GM11168 (cell line): ENCODE data around the gene MEIOB.
"Not testable (repeated sequence)": the region's sequence is repeated elsewhere in the genome, so short reads cannot be mapped to it uniquely, and the experiment has no call there.

Experiments
- in situ Hi-C: fragments of 300-500 bp; cut with MboI; formaldehyde crosslinking; loops from one replicate; pipeline ENCODE4 v1.12.0; 2022; ENCODE audit warnings: low sequenced_read_pairs; ENCODE audit not compliant: unreplicated experiment

The MEIOB gene, protein sequence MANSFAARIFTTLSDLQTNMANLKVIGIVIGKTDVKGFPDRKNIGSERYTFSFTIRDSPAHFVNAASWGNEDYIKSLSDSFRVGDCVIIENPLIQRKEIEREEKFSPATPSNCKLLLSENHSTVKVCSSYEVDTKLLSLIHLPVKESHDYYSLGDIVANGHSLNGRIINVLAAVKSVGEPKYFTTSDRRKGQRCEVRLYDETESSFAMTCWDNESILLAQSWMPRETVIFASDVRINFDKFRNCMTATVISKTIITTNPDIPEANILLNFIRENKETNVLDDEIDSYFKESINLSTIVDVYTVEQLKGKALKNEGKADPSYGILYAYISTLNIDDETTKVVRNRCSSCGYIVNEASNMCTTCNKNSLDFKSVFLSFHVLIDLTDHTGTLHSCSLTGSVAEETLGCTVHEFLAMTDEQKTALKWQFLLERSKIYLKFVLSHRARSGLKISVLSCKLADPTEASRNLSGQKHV

DNA sequence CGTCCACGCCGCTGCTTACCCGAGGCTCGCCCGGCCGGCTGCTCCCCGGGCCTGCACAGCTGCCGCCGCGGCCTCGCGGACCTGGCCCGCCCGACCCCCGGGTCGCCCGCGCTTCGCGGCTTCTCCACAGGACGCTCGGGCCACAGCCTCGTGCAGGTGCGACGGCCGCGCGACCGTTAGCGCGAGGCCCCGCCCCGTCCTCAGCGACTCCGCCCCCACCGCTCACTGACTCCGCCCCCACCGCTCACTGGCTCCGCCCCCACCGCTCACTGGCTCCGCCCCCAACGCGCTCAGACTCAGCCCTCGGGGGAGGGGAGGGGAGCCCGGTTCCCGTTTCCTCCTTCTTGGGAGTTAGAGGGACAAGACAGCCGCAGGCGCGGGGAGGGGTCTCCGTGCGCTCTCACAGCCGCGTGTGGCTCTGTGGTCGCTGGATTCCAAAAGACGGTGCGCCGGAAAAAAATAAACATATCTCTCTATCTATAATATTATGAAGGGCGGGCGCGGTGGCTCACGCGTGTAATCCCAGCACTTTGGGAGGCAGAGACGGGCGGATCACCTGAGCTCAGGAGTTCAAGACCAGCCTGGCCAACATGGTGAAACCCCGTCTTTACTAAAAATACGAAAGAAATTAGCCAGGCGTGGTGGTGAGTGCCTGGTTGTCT lies at the start of gene MEIOB:
MEIOB (minus strand) TSS at position 191 of the 662 bp plus-strand sequence. CDS start 3,989 bp downstream, outside the sequence.
- in situ Hi-C loops = no loop called here

- in situ Hi-C loops = no loop called here
Measured at GRCh38 chr16:1920727-1921171, 48.8 kb upstream of the MEIOB start.

DNA sequence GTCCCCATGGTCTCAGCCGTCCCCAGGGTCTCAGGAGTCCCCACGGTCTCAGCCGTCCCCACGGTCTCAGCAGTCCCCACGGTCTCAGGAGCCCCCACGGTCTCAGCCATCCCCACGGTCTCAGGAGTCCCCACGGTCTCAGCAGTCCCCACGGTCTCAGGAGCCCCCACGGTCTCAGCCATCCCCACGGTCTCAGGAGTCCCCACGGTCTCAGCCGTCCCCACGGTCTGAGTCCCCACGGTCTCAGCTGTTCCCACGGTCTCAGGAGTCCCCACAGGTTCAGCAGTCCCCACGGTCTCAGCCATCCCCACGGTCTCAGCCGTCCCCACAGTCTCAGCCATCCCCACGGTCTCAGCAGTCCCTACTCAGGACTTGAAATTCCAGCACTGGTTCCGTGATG lies 48.2 kb upstream of the MEIOB start:
- in situ Hi-C loops = not testable (repeated sequence)

GRCh38 chr16:1919327-1919998 lies 47.5 kb upstream of the MEIOB start:
- in situ Hi-C loops = no loop called here

DNA sequence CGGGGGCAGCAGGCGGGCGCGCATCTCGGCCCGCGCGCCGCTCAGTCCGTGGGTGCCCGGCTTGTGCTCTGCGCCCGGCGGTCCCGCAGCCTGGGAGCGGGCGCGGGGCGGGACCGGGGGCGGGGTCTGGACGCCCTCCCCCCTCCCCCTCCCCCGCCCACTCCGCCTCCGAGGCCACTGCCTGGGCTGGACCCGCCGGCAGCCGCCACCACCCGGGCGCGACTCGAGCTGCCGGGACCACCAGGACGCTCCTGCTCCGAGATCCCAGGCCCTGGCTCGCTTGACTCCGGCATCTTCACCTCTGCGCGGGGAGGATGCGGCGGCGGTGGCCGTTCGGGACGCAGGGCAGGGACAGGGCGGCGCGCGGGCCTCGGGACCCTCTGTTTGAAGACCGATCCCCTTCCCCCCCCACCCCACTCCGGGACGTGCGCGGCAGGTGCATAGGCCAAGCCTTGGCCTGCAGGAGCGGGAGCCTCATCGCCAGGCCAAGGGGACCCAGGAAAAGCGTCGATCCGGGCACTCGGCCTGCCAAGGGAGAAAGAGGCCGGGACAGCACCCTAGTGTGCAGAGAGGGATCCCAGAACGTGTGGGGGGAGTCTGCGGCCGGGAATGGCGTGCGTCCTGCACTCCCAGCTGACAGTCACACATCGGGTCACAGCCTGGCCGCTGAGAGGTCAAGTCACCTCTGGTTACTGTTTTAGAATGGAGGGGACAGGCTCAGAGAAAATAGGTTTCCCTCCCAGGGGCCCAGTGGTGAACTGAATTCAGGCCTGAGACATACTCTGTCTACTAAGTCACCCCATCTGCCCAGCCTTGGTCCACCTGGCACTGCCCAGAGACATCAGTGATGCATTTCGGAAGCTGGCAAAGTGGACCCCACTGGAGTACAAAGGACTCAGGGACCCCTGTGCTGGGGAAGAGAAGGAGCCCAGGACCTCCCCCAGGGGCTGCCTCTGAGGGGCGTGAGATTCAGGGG lies 46.7 kb upstream of the MEIOB start, which contains the start of gene HS3ST6:
HS3ST6 (minus strand) TSS at position 65 of the 976 bp plus-strand sequence. CDS start 92 bp downstream, outside the sequence.
- in situ Hi-C loops = no loop called here

- in situ Hi-C loops = no loop called here
Measured at GRCh38 chr16:1917665-1918350, 45.8 kb upstream of the MEIOB start.

GRCh38 chr16:1917056-1917664 lies 45.2 kb upstream of the MEIOB start:
- in situ Hi-C loops = no loop called here

- in situ Hi-C loops = no loop called here
Measured at GRCh38 chr16:1916640-1916990, 44.7 kb upstream of the MEIOB start.

DNA sequence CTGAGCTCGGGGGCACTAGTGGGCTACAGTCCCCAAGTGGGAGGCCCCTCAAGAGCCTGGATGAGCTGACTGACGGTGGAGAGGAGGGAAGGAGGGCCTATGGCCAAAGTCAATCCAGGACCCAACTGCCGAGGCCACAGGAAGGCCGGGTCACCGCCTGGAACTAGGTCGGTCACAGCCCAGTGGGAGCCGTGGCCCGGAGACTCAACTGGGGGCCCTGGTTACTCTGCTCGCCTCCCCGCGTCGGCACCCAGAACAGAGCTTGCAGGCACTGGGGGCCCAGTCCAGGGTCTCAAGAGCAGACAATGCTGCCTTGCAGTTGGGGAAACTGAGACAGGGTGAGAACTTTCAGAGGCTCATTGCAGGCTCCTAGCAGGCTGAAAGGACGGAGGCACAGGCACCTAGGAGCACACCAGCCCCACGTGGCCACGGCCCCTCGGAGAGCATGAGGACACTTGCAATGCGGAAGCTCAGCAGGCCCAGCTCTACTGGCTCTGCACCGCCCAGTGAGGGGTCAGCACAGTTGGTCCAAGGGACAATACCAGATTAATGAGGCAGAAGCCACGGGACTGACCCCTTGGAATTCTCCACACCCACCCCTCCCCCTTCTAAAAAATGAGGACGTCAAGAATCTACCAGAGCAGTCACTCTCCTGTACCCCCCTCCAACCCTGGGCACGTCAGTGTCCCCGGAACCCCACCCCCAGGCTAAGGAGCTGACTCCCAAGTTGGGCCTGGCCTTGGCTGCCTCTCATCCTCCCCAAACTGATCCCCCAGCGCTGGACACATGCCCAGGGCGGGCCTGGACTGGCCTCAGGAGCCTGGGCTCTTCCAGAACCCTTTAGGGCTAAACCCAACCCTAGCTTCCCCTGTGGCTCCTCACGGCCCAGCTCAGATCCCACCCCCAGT lies 44.0 kb upstream of the MEIOB start:
- in situ Hi-C loops = no loop called here

DNA sequence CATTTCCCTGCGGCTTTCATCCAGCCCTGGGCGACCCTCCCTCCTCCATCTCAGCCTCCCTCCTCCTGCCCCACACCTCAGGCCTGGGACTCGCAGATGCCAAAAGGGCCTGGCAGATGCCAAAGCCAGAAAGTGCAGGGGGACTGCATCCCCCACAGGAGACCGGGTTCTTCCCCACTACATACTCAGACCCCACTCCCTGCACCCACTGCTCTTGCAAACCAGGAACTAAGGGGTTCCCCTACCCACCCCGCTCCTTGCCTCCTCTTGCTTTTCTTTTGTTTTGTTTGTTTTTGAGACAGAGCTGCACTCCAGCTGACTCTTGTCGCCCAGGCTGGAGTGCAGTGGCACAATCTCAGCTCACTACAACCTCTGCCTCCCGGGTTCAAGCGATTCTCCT lies 43.0 kb upstream of the MEIOB start:
- in situ Hi-C loops = no loop called here

DNA sequence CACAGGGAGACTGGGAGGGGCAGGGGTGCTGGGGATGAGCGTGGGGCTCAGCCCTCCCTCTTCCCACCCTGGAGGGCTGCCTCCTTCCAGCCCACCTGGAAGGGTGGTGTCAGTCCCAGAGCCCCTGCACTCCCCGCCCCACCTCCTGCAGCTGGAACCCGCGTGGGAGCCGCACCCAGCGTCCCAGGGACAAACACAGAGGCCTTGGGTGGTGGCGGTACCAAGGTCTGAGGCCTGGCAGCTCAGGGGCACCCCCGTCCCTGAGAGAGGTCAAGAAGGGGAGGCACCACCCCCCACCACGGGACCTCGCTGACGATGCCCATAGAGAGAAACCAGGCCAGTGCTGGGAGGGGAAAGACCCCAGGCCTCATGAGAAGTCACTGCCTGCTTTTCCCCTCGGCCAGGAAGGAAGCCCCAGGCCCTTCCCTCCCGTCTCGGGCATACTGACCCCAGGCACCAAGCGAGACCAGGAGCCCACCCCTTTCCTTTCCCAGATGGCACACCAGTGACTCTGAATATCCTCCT lies 42.2 kb upstream of the MEIOB start:
- in situ Hi-C loops = no loop called here

DNA sequence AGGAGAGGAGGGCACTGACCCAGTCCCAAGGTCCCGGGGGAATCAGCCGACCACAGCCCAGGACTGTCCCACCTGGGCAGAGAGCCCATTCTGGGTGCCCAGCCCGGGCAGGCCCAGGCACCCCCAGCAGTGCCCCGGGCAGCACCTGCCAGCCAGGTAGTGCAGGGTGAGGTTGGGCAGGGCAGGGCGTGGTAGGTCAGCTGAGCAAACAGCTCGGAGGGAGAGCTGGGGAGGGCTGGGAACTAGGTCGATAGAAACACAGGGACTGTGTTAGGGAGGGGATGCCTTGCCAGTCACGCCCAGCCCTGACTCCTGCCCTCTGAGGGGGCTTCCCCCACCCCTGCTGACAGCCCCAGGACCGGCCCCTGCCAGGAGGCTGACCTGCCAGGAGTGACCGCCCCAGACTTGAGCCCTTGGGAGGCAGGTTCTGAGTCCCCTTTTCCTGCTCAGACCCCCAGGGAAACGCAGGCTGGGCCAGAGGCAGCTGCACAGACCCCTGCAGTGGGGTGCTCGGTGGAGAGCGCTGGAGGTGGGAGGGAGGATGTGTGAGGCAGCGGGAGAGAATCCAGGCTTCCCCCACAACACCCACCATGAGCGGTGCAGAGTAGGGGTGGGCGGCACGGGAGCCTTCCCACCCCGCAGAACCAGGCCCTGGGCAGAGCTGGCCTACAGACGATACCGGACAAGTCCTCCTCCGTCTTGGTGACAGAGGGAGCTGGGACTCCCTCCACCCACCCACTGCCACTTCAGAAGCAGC lies 41.5 kb upstream of the MEIOB start:
- in situ Hi-C loops = no loop called here

GRCh38 chr16:1912215-1912543 lies 40.2 kb upstream of the MEIOB start:
- in situ Hi-C loops = no loop called here

- in situ Hi-C loops = no loop called here
Measured at GRCh38 chr16:1911467-1912214, 39.7 kb upstream of the MEIOB start.

DNA sequence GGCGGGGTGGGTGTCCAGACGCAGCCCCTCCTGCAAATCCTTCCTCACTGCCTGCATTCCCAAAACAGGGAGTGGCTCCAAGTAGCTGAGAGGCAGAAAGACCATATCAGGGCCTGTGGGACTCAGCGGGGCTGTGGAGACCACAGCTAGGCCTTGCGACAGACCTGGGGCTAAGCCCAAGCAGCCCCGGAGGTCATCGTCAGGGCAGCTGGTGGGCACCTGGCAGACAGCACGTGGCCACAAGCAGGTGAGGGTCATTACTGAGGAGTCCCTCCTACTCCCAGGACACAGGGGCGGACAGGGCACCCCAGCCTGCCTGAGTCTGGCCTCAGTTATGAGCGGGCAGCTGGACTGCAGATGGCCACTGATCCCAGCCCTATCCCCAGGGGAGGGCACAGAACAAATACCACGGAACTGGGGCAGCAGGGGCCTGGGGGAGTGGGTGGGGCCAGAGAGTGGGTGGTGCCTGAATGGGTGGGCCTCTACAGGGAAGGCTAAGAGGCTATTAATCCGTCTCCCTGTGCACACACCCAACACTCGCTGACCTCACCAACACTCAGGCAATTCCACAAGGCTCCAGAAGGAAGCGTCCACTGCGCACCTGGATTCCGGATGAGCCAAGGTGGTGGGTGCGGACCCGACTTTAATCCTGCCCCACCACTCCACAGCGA lies 37.7 kb upstream of the MEIOB start:
- in situ Hi-C loops = no loop called here

DNA sequence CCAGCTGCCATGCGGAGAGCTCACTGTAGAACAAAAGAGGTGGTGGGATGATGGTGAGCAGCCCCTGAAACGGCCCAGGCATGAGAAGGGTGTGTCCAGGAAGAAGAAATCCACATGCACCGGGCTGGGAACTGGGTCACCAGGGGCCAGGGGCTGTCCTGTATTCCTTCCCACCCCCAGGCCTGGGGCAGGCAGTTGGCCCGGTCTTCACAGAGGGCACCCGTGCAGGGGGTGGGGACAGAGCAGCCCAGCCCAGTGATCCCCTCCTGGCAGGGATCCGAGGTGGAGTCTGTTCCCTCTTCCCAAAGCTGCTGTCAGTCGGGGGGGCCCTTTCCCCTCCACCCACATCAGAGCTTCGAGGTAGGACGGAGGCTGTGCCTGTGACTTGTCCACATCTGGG lies 37.0 kb upstream of the MEIOB start:
- in situ Hi-C loops = no loop called here
